ENCODE results near the gene FRAT1.
"Not testable (repeated sequence)": the region's sequence is repeated elsewhere in the genome, so short reads cannot be mapped to it uniquely, and the experiment has no call there.

FRAT1 gene

GRCh38 chr10:97318772-97319651, at the start of gene FRAT1:
TSS of gene FRAT1 (plus strand) at chr10:97319271. CDS start at chr10:97319454, 183 bp downstream.
- peak; percentile 80 to 83 for DNase-seq (ENCODE audit: low read depth in 2 of 2, low spot score in 1 of 2)

- DNase-seq (ENCODE audit: low read depth in 2 of 2, low spot score in 1 of 2) = no peak
Observed at GRCh38 chr10:97270523-97271154, 48.4 kb upstream of the FRAT1 start.

GRCh38 chr10:97273700-97274099, 45.4 kb upstream of the FRAT1 start:
- DNase-seq (ENCODE audit: low read depth in 2 of 2, low spot score in 1 of 2) = no peak

- no peak for DNase-seq (ENCODE audit: low read depth in 2 of 2, low spot score in 1 of 2)
Observed at GRCh38 chr10:97274828-97275227, 44.2 kb upstream of the FRAT1 start.

GRCh38 chr10:97277551-97277950, 41.5 kb upstream of the FRAT1 start:
- no peak for DNase-seq (ENCODE audit: low read depth in 2 of 2, low spot score in 1 of 2)

GRCh38 chr10:97278491-97278989, 40.5 kb upstream of the FRAT1 start:
- no peak for DNase-seq (ENCODE audit: low read depth in 2 of 2, low spot score in 1 of 2)

- no peak for DNase-seq (ENCODE audit: low read depth in 2 of 2, low spot score in 1 of 2)
Observed at GRCh38 chr10:97279121-97279815, 39.8 kb upstream of the FRAT1 start.

GRCh38 chr10:97280783-97281182, 38.3 kb upstream of the FRAT1 start:
- DNase-seq (ENCODE audit: low read depth in 2 of 2, low spot score in 1 of 2) = no peak

- not testable (repeated sequence) for DNase-seq (ENCODE audit: low read depth in 2 of 2, low spot score in 1 of 2)
Observed at GRCh38 chr10:97290076-97290475, 29.0 kb upstream of the FRAT1 start.

- not testable (repeated sequence) for DNase-seq (ENCODE audit: low read depth in 2 of 2, low spot score in 1 of 2)
Observed at GRCh38 chr10:97290576-97291356, 28.3 kb upstream of the FRAT1 start.

- no peak for DNase-seq (ENCODE audit: low read depth in 2 of 2, low spot score in 1 of 2)
Observed at GRCh38 chr10:97291357-97292096, 27.5 kb upstream of the FRAT1 start.

- DNase-seq (ENCODE audit: low read depth in 2 of 2, low spot score in 1 of 2) = peak; percentile 73 to 84
Observed at GRCh38 chr10:97292097-97292861, 26.8 kb upstream of the FRAT1 start, which contains the start of gene ARHGAP19. TSS of gene ARHGAP19 (minus strand) at chr10:97292637. CDS start at chr10:97292627, 10 bp downstream.

GRCh38 chr10:97292862-97293198, 26.2 kb upstream of the FRAT1 start:
- DNase-seq (ENCODE audit: low read depth in 2 of 2, low spot score in 1 of 2) = no peak

- no peak for DNase-seq (ENCODE audit: low read depth in 2 of 2, low spot score in 1 of 2)
Observed at GRCh38 chr10:97297556-97298222, 21.4 kb upstream of the FRAT1 start.

- no peak for DNase-seq (ENCODE audit: low read depth in 2 of 2, low spot score in 1 of 2)
Observed at GRCh38 chr10:97298223-97298571, 20.9 kb upstream of the FRAT1 start.

GRCh38 chr10:97300980-97301379, 18.1 kb upstream of the FRAT1 start:
- DNase-seq (ENCODE audit: low read depth in 2 of 2, low spot score in 1 of 2) = no peak

GRCh38 chr10:97302088-97302791, 16.8 kb upstream of the FRAT1 start:
- DNase-seq (ENCODE audit: low read depth in 2 of 2, low spot score in 1 of 2) = no peak

- no peak for DNase-seq (ENCODE audit: low read depth in 2 of 2, low spot score in 1 of 2)
Observed at GRCh38 chr10:97307441-97307840, 11.6 kb upstream of the FRAT1 start.

Measured in stimulated activated CD8-positive, alpha-beta memory T cell treated with anti-CD3 and anti-CD28 coated beads, Interleukin-4, amount 100 ng/mL, for 1 hour (primary cell).